GM21526 (cell line): ENCODE measurements around the gene CLOCK.
"Not testable (repeated sequence)": the region's sequence is repeated elsewhere in the genome, so short reads cannot be mapped to it uniquely, and the experiment has no call there.

ENCODE experiments used
- ATAC-seq: cut with Tn5 transposase; IDR thresholded peaks from one replicate; pipeline ENCODE4 v1.9.1; 2021; ENCODE audit warnings: moderate library complexity; ENCODE audit not compliant: unreplicated experiment, low FRiP score

CLOCK gene

GRCh38 chr4:55546756-55547465 lies at the start of gene CLOCK:
Gene CLOCK, minus strand, starts transcription at chr4:55546909. Its CDS starts 64,124 bp downstream, at chr4:55482785.
- ATAC-seq: peak; percentile 76

- ATAC-seq: no peak
Measured at GRCh38 chr4:55592014-55592413, 45.3 kb upstream of the CLOCK start, which contains the start of gene PDCL2. Gene PDCL2, minus strand, starts transcription at chr4:55592245. Its CDS starts 136 bp downstream, at chr4:55592109.

GRCh38 chr4:55588160-55588559 lies 41.5 kb upstream of the CLOCK start:
- ATAC-seq: no peak

- not testable (repeated sequence) for ATAC-seq
Measured at GRCh38 chr4:55582773-55583172, 36.1 kb upstream of the CLOCK start.

GRCh38 chr4:55578341-55579010 lies 31.8 kb upstream of the CLOCK start:
- ATAC-seq: no peak

GRCh38 chr4:55575513-55575912 lies 28.8 kb upstream of the CLOCK start:
- ATAC-seq: no peak

GRCh38 chr4:55574252-55574651 lies 27.5 kb upstream of the CLOCK start:
- no peak for ATAC-seq

- no peak for ATAC-seq
Measured at GRCh38 chr4:55571806-55572205, 25.1 kb upstream of the CLOCK start.

GRCh38 chr4:55568905-55569504 lies 22.3 kb upstream of the CLOCK start:
- peak; percentile 85 for ATAC-seq

- ATAC-seq: peak; percentile 98
Measured at GRCh38 chr4:55561889-55562288, 15.2 kb upstream of the CLOCK start.

GRCh38 chr4:55560096-55560495 lies 13.4 kb upstream of the CLOCK start:
- no peak for ATAC-seq

GRCh38 chr4:55554453-55555030 lies 7.8 kb upstream of the CLOCK start:
- no peak for ATAC-seq

GRCh38 chr4:55553441-55554201 lies 6.9 kb upstream of the CLOCK start:
- peak; percentile 73 for ATAC-seq

- ATAC-seq: not testable (repeated sequence)
Measured at GRCh38 chr4:55551964-55552363, 5.3 kb upstream of the CLOCK start.

GRCh38 chr4:55549888-55550287 lies 3.2 kb upstream of the CLOCK start:
- no peak for ATAC-seq

GRCh38 chr4:55547918-55548317 lies 1.2 kb upstream of the CLOCK start:
- no peak for ATAC-seq

GRCh38 chr4:55547466-55547770 lies 709 bp upstream of the CLOCK start:
- ATAC-seq: no peak

- no peak for ATAC-seq
Measured at GRCh38 chr4:55546506-55546755, 278 bp downstream of the CLOCK start.

- peak; percentile 48 for ATAC-seq
Measured at GRCh38 chr4:55545641-55546505, 836 bp downstream of the CLOCK start.

- no peak for ATAC-seq
Measured at GRCh38 chr4:55545151-55545550, 1.6 kb downstream of the CLOCK start.
